CD14-positive monocyte (primary cell): ENCODE measurements around the gene ATXN1. TPM values are rescaled to one million over a fixed set of nuclear protein-coding genes. Genes with fewer than 3 reads are reported as not detected.

Source experiments
- DNase-seq, 3 donors: peaks; one replicate each; pipeline ENCODE4 v3.0.0-alpha.2; 2011 to 2022
- H2AFZ ChIP-seq: 2 replicates; pipeline ENCODE4 v1.6.0; 2012; ENCODE audit warnings: mild to moderate bottlenecking, low read depth, low read length, inconsistent platforms; ENCODE audit not compliant: insufficient read depth, poor library complexity, severe bottlenecking
- H3K27ac ChIP-seq, 2 donors: 1 replicate in 1 of 2; 2 replicates in 1 of 2; pipeline ENCODE4 v1.5.1; 2012 to 2013; ENCODE audit warnings: low read length in 2 of 2, control low read depth in 1 of 2, inconsistent platforms in 1 of 2, low read depth in 1 of 2, mild to moderate bottlenecking in 1 of 2
- H3K27me3 ChIP-seq, 2 donors: one replicate each; pipeline versions ENCODE4 v1.6.0 to v1.6.1; 2011 to 2013; ENCODE audit warnings: low read length in 2 of 2; ENCODE audit not compliant: control insufficient read depth in 2 of 2, insufficient read depth in 2 of 2
- H3K36me3 ChIP-seq, 2 donors: replicated peaks in 1 of 2; 1 replicate in 1 of 2; 2 replicates in 1 of 2; pipeline versions ENCODE4 v1.5.1 to v1.6.1; 2012 to 2013; ENCODE audit warnings: low read length in 2 of 2, control low read depth in 1 of 2, inconsistent platforms in 1 of 2, mild to moderate bottlenecking in 1 of 2; ENCODE audit not compliant: insufficient read depth in 2 of 2, control insufficient read depth in 1 of 2
- H3K4me1 ChIP-seq, 2 donors: 1 replicate in 1 of 2; 2 replicates in 1 of 2; pipeline versions ENCODE4 v1.5.1 to v1.6.1; 2012 to 2013; ENCODE audit warnings: low read length in 2 of 2, control low read depth in 1 of 2, inconsistent platforms in 1 of 2, mild to moderate bottlenecking in 1 of 2, moderate library complexity in 1 of 2; ENCODE audit not compliant: insufficient read depth in 2 of 2, control insufficient read depth in 1 of 2
- H3K4me2 ChIP-seq: replicated peaks from 2 replicates; pipeline ENCODE3; 2012; ENCODE audit warnings: low read length, moderate library complexity, mild to moderate bottlenecking; ENCODE audit not compliant: poor library complexity, severe bottlenecking; ENCODE audit errors: extremely low read depth
- H3K4me3 ChIP-seq, 3 experiments: fragments of 200-600 bp in 1 of 3; sonication (generic) in 1 of 3; replicated peaks in 1 of 3; 1 replicate in 2 of 3; 2 replicates in 1 of 3; pipeline ENCODE4 v1.5.1; 2011 to 2013; ENCODE audit warnings: low read length in 3 of 3, mild to moderate bottlenecking in 3 of 3, control low read depth in 2 of 3, low read depth in 2 of 3, inconsistent platforms in 1 of 3, moderate library complexity in 1 of 3
- H3K79me2 ChIP-seq: 2 replicates; pipeline ENCODE4 v1.6.0; 2012; ENCODE audit warnings: mild to moderate bottlenecking, control low read depth, inconsistent platforms, low read length, moderate library complexity; ENCODE audit not compliant: insufficient read depth
- H3K9ac ChIP-seq: 2 replicates; pipeline ENCODE4 v1.6.0; 2017; ENCODE audit warnings: low read length, mild to moderate bottlenecking; ENCODE audit not compliant: insufficient read depth, poor library complexity, severe bottlenecking
- H3K9me3 ChIP-seq, 2 donors: replicated peaks in 1 of 2; 1 replicate in 1 of 2; 2 replicates in 1 of 2; pipeline versions ENCODE4 v1.5.1 to v1.6.1; 2012 to 2013; ENCODE audit warnings: low read length in 2 of 2, control low read depth in 1 of 2; ENCODE audit not compliant: control insufficient read depth in 1 of 2, insufficient read depth in 1 of 2
- H4K20me1 ChIP-seq: 2 replicates; pipeline ENCODE4 v1.6.0; 2012; ENCODE audit warnings: mild to moderate bottlenecking, low read length, control low read depth, moderate library complexity; ENCODE audit not compliant: insufficient read depth
- H3K27ac Mint-ChIP-seq, 7 donors: one replicate each; pipeline ENCODE4 v1.8.0; 2020; ENCODE audit warnings: mild to moderate bottlenecking in 7 of 7, mixed read lengths in 7 of 7, moderate library complexity in 6 of 7, inconsistent platforms in 2 of 7
- H3K27me3 Mint-ChIP-seq, 3 donors: one replicate each; pipeline ENCODE4 v1.8.0; 2021 to 2022; ENCODE audit warnings: low read depth in 3 of 3, mild to moderate bottlenecking in 3 of 3, mixed read lengths in 3 of 3, moderate library complexity in 3 of 3, inconsistent platforms in 1 of 3
- H3K36me3 Mint-ChIP-seq, 2 donors: one replicate each; pipeline ENCODE4 v1.8.0; 2020; ENCODE audit warnings: mixed read lengths in 2 of 2, inconsistent platforms in 1 of 2, mild to moderate bottlenecking in 1 of 2
- H3K4me1 Mint-ChIP-seq: one replicate; pipeline ENCODE4 v1.8.0; 2020; ENCODE audit warnings: mild to moderate bottlenecking, mixed read lengths
- H3K4me3 Mint-ChIP-seq, 2 donors: one replicate each; pipeline ENCODE4 v1.8.0; 2020; ENCODE audit warnings: mild to moderate bottlenecking in 2 of 2, mixed read lengths in 2 of 2, moderate library complexity in 1 of 2
- H3K9me3 Mint-ChIP-seq, 7 donors: one replicate each; pipeline ENCODE4 v1.8.0; 2020 to 2022; ENCODE audit warnings: mixed read lengths in 7 of 7, mild to moderate bottlenecking in 6 of 7, moderate library complexity in 6 of 7, inconsistent platforms in 2 of 7
- WGBS: methylation state at CpG from one replicate; pipeline ENCODE4 v1.1.5; 2013; ENCODE audit warnings: missing lambda C conversion rate; ENCODE audit not compliant: insufficient coverage; 5-methylcytosine and 5-hydroxymethylcytosine counted together
- intact Hi-C, 2 donors: fragments of 100-400 bp; cut with micrococcal nuclease; formaldehyde crosslinking; loops; one replicate each; pipeline versions ENCODE4 v1.15.0 to v1.15.1; 2023
- polyA plus RNA-seq, 3 donors: library from polyadenylated mRNA; depleted of rRNA in 1 of 3; unstranded in 2 of 3; stranded (reverse) in 1 of 3; fragments of 300-500 nt in 2 of 3; fragments of >200 nt in 1 of 3; fragmentation: Illumina TruSeq in 2 of 3; gene quantifications; 1 replicate in 2 of 3; 2 replicates in 1 of 3; pipeline ENCODE4 v1.2.3, GENCODE V29; 2012 to 2021
- TF ChIP-seq, protein P1 (sequence below): fragments of 200-600 bp; IDR thresholded peaks from one replicate; pipeline ENCODE4 v1.8.0; 2022; ENCODE audit warnings: antibody characterized with exemption, mild to moderate bottlenecking

The ATXN1 gene
- polyA plus RNA-seq, 3 donors = 8.8 to 19.1 (median 10.9) TPM

GRCh38 chr6:16389642-16390041 is 371.6 kb downstream of the ATXN1 start:
- Mint-ChIP-seq H3K4me1 (peaks cover 2% of the 10 kb centered on the region), H3K9me3 (peaks cover 0 to 5% (median 4%) of the 10 kb centered on the region in 7 donors), H3K27me3 (peaks cover 0 to 7% (median 1%) of the 10 kb centered on the region in 3 donors), H3K4me3 (no peak overlapping the region), H3K27ac (no peak overlapping the region), H3K36me3 (peaks cover 25 to 26% of the 10 kb centered on the region in 2 donors)
- Histone ChIP-seq H2AFZ (no peak overlapping the region), H3K36me3 (peaks cover 0 to under 1% of the 10 kb centered on the region in 2 donors), H3K27ac (no peak overlapping the region), H3K9me3 (no peaks in the 10 kb centered on the region), H4K20me1 (peaks cover 5% of the 10 kb centered on the region), H3K4me3 (no peak overlapping the region), H3K4me2 (no peak overlapping the region), H3K79me2 (no peaks in the 10 kb centered on the region), H3K27me3 (no peaks in the 10 kb centered on the region), H3K9ac (no peak overlapping the region), H3K4me1 (no peaks in the 10 kb centered on the region)
- TF ChIP-seq, protein P1, sequence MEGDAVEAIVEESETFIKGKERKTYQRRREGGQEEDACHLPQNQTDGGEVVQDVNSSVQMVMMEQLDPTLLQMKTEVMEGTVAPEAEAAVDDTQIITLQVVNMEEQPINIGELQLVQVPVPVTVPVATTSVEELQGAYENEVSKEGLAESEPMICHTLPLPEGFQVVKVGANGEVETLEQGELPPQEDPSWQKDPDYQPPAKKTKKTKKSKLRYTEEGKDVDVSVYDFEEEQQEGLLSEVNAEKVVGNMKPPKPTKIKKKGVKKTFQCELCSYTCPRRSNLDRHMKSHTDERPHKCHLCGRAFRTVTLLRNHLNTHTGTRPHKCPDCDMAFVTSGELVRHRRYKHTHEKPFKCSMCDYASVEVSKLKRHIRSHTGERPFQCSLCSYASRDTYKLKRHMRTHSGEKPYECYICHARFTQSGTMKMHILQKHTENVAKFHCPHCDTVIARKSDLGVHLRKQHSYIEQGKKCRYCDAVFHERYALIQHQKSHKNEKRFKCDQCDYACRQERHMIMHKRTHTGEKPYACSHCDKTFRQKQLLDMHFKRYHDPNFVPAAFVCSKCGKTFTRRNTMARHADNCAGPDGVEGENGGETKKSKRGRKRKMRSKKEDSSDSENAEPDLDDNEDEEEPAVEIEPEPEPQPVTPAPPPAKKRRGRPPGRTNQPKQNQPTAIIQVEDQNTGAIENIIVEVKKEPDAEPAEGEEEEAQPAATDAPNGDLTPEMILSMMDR = no peak
- no peak for DNase-seq
- WGBS = 83% methylated on average over 1 of the region's 2 CpGs
- intact Hi-C loops = no loop called here

DNA sequence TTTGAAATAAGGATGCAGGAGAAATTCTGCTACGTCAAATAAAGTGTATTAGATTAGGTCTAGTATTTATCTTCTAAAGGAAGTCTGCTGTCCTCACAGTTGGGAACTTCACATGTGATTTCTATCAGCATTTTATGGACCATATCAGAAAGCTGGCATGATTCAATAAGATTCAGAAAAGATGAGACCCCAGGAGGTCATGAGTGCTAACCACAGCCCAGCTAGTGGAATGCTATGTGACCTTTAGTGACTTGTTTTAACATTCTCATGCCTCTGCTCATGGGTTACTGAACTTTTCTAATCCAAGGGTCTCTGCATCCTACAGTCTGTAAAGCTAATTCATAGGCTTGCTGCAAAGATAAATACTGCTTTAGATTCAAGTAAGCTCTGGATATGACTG is 372.8 kb downstream of the ATXN1 start:
- H3K4me1 Mint-ChIP-seq = peaks cover 2% of the 10 kb centered on the region
- Histone ChIP-seq H3K4me3 (no peak overlapping the region), H3K9me3 (no peaks in the 10 kb centered on the region), H2AFZ (no peak overlapping the region), H3K27me3 (no peaks in the 10 kb centered on the region), H3K4me1 (no peaks in the 10 kb centered on the region), H3K79me2 (no peaks in the 10 kb centered on the region), H3K4me2 (no peak overlapping the region), H3K9ac (no peak overlapping the region), H3K36me3 (peaks cover 0 to 5% of the 10 kb centered on the region in 2 donors), H3K27ac (no peak overlapping the region), H4K20me1 (peaks cover 5% of the 10 kb centered on the region)
- TF ChIP-seq, protein P1 = no peak
- H3K27ac Mint-ChIP-seq = no peak overlapping the region
- peaks cover 0 to 7% (median 1%) of the 10 kb centered on the region in 3 donors for H3K27me3 Mint-ChIP-seq
- H3K9me3 Mint-ChIP-seq = peaks cover 0 to 5% (median 4%) of the 10 kb centered on the region in 7 donors
- peaks cover 21 to 26% of the 10 kb centered on the region in 2 donors for H3K36me3 Mint-ChIP-seq
- no peak for DNase-seq
- no peak overlapping the region for H3K4me3 Mint-ChIP-seq
- WGBS = no CpG with 5 or more reads among the region's 1 CpG
- intact Hi-C loops = no loop called here
